MM.1S (cell line): ENCODE data around the gene CPXM2.

Experiments
- DNase-seq: peaks from one replicate; pipeline ENCODE4 v3.0.0-alpha.2; 2015
- H2AFZ ChIP-seq: fragments of 300-600 bp; sonication (generic); 2 replicates; pipeline ENCODE4 v1.6.0; 2016; ENCODE audit warnings: antibody characterized with exemption, low read length
- H3F3A ChIP-seq: fragments of 300-600 bp; sonication (generic); 2 replicates; pipeline ENCODE4 v1.6.1; 2016; ENCODE audit warnings: mild to moderate bottlenecking, antibody characterized with exemption, low read length, moderate library complexity, mixed read lengths; ENCODE audit not compliant: insufficient read depth
- H3K27ac ChIP-seq: fragments of 300-600 bp; sonication (generic); 2 replicates; pipeline ENCODE4 v1.5.1; 2016; ENCODE audit warnings: mild to moderate bottlenecking, low read length
- H3K27me3 ChIP-seq: fragments of 300-600 bp; sonication (generic); replicated peaks from 2 replicates; pipeline ENCODE4 v1.6.0; 2016; ENCODE audit warnings: low read length; ENCODE audit not compliant: insufficient read depth
- H3K36me3 ChIP-seq: fragments of 300-600 bp; sonication (generic); replicated peaks from 2 replicates; pipeline ENCODE4 v1.6.1; 2016; ENCODE audit warnings: mild to moderate bottlenecking, low read length, mixed read lengths; ENCODE audit not compliant: insufficient read depth
- H3K4me1 ChIP-seq: fragments of 300-600 bp; sonication (generic); 2 replicates; pipeline ENCODE4 v1.6.1; 2016; ENCODE audit warnings: low read length, mixed read lengths
- H3K4me2 ChIP-seq: fragments of 300-600 bp; sonication (generic); 2 replicates; pipeline ENCODE4 v1.6.0; 2016; ENCODE audit warnings: low read depth, low read length
- H3K4me3 ChIP-seq: fragments of 300-600 bp; sonication (generic); 2 replicates; pipeline ENCODE4 v1.5.1; 2016; ENCODE audit warnings: low read length, mixed read lengths
- H3K79me2 ChIP-seq: fragments of 300-600 bp; sonication (generic); 2 replicates; pipeline ENCODE4 v1.6.1; 2016; ENCODE audit warnings: mixed run types, low read length, mixed read lengths
- H3K9ac ChIP-seq: fragments of 300-600 bp; sonication (generic); 2 replicates; pipeline ENCODE4 v1.6.1; 2016; ENCODE audit warnings: low read length, mixed read lengths
- H3K9me2 ChIP-seq: fragments of 300-600 bp; sonication (generic); replicated peaks from 2 replicates; pipeline ENCODE4 v1.6.1; 2016; ENCODE audit warnings: mild to moderate bottlenecking, low read length, mixed read lengths; ENCODE audit not compliant: insufficient read depth
- H3K9me3 ChIP-seq: fragments of 300-600 bp; sonication (generic); replicated peaks from 2 replicates; pipeline ENCODE4 v1.6.1; 2016; ENCODE audit warnings: mild to moderate bottlenecking, low read length, mixed read lengths; ENCODE audit not compliant: insufficient read depth
- H4K20me1 ChIP-seq: fragments of 300-600 bp; sonication (generic); 2 replicates; pipeline ENCODE4 v1.6.1; 2016; ENCODE audit warnings: mild to moderate bottlenecking, low read length, moderate library complexity, mixed read lengths; ENCODE audit not compliant: insufficient read depth
- CTCF ChIP-seq: fragments of 300-600 bp; sonication (generic); IDR thresholded peaks from 2 replicates; pipeline ENCODE4 v1.5.1; 2016; ENCODE audit warnings: antibody characterized with exemption, low read length, mixed read lengths
- EZH2 ChIP-seq: fragments of 300-600 bp; sonication (generic); optimal IDR thresholded peaks from 2 replicates; pipeline ENCODE3; 2017; ENCODE audit warnings: low read depth, mild to moderate bottlenecking, antibody characterized with exemption, low read length, mixed read lengths
- EZH2phosphoT487 ChIP-seq: fragments of 300-600 bp; sonication (generic); IDR thresholded peaks from 2 replicates; pipeline ENCODE4 v1.6.1; 2018; ENCODE audit warnings: antibody characterized with exemption, low read length

The CPXM2 gene

GRCh38 chr10:123808906-123809305 lies 82.7 kb downstream of the CPXM2 start:
- Histone ChIP-seq H3K79me2 (no peaks in the 10 kb centered on the region), H3K9me3 (no peaks in the 10 kb centered on the region), H2AFZ (no peak overlapping the region), H3K36me3 (no peaks in the 10 kb centered on the region), H3F3A (no peaks in the 10 kb centered on the region), H3K27me3 (no peaks in the 10 kb centered on the region), H3K9me2 (no peaks in the 10 kb centered on the region), H3K4me3 (no peak overlapping the region), H3K27ac (no peak overlapping the region), H3K4me2 (no peak overlapping the region), H4K20me1 (no peaks in the 10 kb centered on the region), H3K9ac (no peak overlapping the region), H3K4me1 (no peaks in the 10 kb centered on the region)
- no peak for DNase-seq
- no peak for TF ChIP-seq EZH2phosphoT487
- no peak for TF ChIP-seq CTCF
- TF ChIP-seq EZH2 = no peak

- Histone ChIP-seq H3K27me3 (no peaks in the 10 kb centered on the region), H3K4me1 (no peaks in the 10 kb centered on the region), H3K9me2 (no peaks in the 10 kb centered on the region), H2AFZ (no peak overlapping the region), H4K20me1 (no peaks in the 10 kb centered on the region), H3K9ac (no peak overlapping the region), H3K27ac (no peak overlapping the region), H3K9me3 (no peaks in the 10 kb centered on the region), H3K4me3 (no peak overlapping the region), H3F3A (no peaks in the 10 kb centered on the region), H3K36me3 (no peaks in the 10 kb centered on the region), H3K4me2 (no peak overlapping the region), H3K79me2 (no peaks in the 10 kb centered on the region)
- DNase-seq = no peak
- TF ChIP-seq EZH2phosphoT487 = no peak
- no peak for TF ChIP-seq EZH2
- TF ChIP-seq CTCF = no peak
Observed at GRCh38 chr10:123808286-123808685, 83.3 kb downstream of the CPXM2 start.

GRCh38 chr10:123807444-123808035 lies 84.1 kb downstream of the CPXM2 start:
- Histone ChIP-seq H2AFZ (no peak overlapping the region), H3K4me2 (no peak overlapping the region)
- TF ChIP-seq CTCF (no peak), EZH2phosphoT487 (no peak), EZH2 (no peak)

More at GRCh38 chr10:123807444-123808035, 84.1 kb downstream of the CPXM2 start:
- Histone ChIP-seq H3K79me2 (no peaks in the 10 kb centered on the region), H3K4me1 (no peaks in the 10 kb centered on the region), H3K9ac (no peak overlapping the region), H3F3A (no peaks in the 10 kb centered on the region), H3K36me3 (no peaks in the 10 kb centered on the region), H3K9me2 (no peaks in the 10 kb centered on the region), H3K27ac (no peak overlapping the region), H4K20me1 (no peaks in the 10 kb centered on the region), H3K4me3 (no peak overlapping the region), H3K9me3 (no peaks in the 10 kb centered on the region), H3K27me3 (no peaks in the 10 kb centered on the region)
- DNase-seq = no peak
